ENCODE measurements around the gene TMEM86B.
"Not testable (repeated sequence)": the region's sequence is repeated elsewhere in the genome, so short reads cannot be mapped to it uniquely, and the experiment has no call there.

TMEM86B gene

GRCh38 chr19:55216461-55217198 is 11.9 kb downstream of the TMEM86B start:
- peak; percentile 88 for DNase-seq

GRCh38 chr19:55213547-55213946 is 15.0 kb downstream of the TMEM86B start:
- DNase-seq = no peak

- no peak for DNase-seq
Observed at GRCh38 chr19:55212447-55212846, 16.1 kb downstream of the TMEM86B start.

GRCh38 chr19:55209693-55210472 is 18.7 kb downstream of the TMEM86B start:
- DNase-seq = peak; percentile 13

- DNase-seq = no peak
Observed at GRCh38 chr19:55208880-55209692, 19.5 kb downstream of the TMEM86B start, which contains the start of gene PTPRH. PTPRH (minus strand) TSS chr19:55209501; CDS start chr19:55209433, 68 bp downstream.

DNA sequence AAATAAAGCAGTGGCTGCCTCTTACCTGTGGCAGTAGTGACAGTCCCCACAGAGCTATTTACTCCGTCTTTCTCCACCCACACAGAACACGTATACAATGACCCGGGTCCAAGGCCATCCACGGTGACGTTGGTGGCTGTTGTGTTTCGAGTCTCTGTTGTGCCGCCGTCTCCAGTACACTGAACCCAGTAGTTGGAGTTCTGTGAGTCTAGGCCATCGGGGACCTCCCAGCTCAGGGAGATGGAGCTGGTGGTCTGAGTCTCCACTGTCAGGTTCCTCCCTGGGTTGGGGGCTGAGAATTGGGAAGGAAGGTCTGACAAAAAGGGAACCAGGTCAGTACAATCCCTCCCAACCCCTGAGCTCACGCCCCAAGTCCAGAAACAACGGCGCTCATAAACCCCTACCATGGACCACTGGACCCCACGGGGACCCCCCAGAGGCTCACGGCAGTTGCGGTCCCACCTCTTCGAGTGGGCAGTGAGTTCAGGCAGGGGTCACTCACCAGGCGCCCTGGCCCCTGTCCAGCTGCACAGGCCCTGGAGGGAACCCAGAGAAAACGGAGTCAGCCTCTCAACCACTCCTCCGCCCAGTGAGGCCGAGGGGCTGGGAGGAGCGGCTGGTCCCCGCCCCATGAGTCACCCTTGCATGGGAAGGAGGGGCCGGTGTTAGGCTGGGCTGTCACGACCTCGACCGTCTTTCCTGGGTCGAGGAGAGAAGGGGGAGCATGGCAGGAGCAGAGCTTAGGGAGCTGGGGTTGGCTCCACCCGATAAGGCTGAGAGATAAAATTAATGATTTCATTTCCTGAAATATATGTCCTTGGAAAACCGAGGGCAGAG is 21.7 kb downstream of the TMEM86B start:
- no peak for DNase-seq

- DNase-seq = not testable (repeated sequence)
Observed at GRCh38 chr19:55202199-55202598, 26.4 kb downstream of the TMEM86B start.

GRCh38 chr19:55199620-55200204 is 28.9 kb downstream of the TMEM86B start:
- no peak for DNase-seq

- no peak for DNase-seq
Observed at GRCh38 chr19:55198651-55199050, 29.9 kb downstream of the TMEM86B start.

GRCh38 chr19:55197528-55197927 is 31.0 kb downstream of the TMEM86B start:
- DNase-seq = no peak

GRCh38 chr19:55196803-55197202 is 31.8 kb downstream of the TMEM86B start:
- no peak for DNase-seq

- no peak for DNase-seq
Observed at GRCh38 chr19:55193481-55193880, 35.1 kb downstream of the TMEM86B start.

GRCh38 chr19:55189403-55189835 is 39.1 kb downstream of the TMEM86B start:
- no peak for DNase-seq

DNA sequence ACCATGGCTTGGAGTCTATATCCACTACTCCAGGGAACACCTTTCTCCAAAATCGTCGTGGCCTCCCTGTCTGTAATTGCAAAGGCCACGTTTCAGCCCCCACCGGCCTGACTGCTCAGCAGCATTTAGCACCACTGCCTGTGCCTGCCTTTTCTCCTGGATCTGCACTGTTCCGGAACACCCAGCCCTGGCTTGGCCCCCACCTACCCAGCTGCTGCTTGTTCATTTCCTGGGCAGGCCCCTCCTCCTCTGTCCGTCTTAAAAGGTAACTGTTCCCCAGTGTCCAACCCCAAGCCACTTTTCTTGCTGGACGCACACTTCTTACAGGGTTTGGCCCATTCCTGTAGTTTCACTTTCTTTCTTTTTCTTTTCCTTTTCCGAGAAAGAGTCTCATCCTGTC is 39.9 kb downstream of the TMEM86B start:
- DNase-seq = no peak

GRCh38 chr19:55186080-55186479 is 42.5 kb downstream of the TMEM86B start:
- no peak for DNase-seq

DNA sequence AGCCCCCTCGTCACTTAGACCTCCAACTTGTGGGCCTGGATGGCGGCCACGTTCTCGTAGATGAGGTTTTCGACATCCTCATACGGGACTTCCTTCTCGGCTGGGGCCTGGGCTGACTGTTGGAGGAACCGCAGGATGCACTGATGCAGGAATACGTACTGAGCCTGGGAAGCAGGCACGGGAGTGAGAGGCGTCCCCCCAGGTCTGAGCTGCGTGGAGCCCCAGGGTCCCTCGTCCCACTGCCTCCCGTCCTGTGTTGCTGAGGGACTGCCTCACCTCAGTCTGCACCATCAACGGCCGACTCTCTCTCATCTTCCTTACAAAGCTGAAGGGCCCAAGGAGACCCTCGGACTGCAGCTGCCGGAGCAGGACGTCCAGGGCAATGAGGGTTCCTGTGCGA is 46.8 kb downstream of the TMEM86B start:
- DNase-seq = no peak

DNA sequence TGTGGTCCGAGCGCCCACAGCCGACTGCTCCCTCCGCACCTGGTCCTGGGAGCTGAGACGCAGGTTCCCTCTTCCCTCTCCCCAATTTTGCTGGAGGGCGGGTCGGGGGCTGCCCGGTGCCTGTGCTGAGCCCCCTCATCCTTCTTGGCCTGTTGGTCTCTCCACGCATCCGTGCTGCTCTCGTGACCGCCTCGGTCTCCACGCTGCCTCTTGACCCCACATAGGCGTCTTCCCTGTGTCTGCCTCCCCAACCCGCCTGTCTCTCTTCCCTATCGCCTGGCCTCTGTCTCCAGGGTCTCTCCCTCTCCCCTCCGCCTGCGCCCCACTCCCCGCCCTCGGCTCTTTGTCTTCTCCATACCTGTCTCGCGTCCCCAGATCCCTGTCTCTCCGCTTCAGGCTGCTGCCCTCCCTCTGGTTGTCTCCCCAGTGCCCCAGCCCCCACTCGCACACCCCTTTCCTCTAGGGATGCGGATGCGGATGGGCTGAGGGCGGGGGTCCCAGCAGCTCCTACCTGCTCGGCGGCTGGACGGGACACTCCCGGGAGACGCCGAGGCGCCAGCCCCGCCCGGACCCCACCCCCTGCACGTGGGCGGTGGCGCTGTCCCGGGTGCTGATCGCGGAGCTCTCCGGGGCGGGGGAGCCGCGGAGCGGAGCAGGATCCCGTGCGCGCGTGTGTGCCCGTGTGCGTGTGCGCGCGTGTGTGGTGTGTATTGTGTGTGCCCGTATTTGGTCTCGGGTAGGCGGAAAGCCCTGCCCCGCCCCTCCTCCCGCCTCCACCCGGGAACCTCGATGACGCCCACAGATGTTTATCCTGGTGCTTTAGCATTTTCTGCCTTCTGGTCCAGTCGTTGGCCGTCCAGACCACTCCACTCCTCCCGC is 48.7 kb downstream of the TMEM86B start, which contains the start of gene SYT5:
Gene SYT5 (minus strand): TSS at position 684 of the 879 bp plus-strand sequence. CDS start 1,248 bp downstream, outside the sequence.
- DNase-seq = no peak

DNA sequence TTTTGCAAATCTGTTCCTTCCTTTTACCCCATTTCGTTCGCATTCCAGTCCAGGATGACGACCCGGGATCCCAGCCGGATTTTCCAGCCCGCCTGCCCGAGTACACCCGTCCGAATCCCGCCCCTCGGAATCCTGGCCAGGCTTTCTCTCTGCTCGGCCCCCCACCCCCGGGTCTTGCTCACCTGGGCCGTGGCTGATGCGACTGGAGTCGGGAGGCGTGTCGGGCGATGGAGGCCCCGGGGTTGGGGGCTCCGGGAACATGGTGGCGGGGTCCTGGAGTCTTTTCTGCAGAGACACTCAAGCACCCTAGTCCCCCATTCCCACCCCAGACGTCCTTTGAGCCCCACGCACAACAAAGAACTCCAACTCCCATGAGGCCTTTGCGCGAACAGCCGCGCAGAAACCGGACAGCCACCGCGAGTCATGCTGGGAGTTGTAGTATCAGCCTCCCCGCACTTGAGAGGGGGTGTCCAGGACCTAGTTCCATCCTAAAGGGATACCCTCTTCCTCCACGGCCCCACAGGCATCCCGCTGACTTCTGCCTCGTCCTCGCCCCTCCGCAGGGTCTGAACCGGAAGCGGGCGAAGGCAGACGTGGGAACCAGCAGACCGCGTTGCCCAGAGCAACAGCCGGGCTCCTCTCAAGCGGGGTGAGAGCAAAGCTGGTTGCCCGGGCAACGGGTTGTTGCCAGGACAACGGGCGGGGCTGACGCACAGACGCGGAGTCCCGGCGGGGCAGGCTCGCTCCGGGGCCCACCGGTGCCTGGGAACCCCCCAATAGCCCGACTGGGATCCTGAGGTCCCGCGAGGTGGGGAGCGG is 49.6 kb downstream of the TMEM86B start:
- peak; percentile 83 for DNase-seq

All from NCI-H1417 treated with DMSO at 0.1 percent for 48 hours (cell line).